Bone marrow (tissue), 2 donors: ENCODE data around the gene OR2T4.

Source experiments
- DNase-seq, 2 donors: peaks; one replicate each; lab custom pipeline; 2025; lab: John Stamatoyannopoulos, UW

Gene OR2T4, protein sequence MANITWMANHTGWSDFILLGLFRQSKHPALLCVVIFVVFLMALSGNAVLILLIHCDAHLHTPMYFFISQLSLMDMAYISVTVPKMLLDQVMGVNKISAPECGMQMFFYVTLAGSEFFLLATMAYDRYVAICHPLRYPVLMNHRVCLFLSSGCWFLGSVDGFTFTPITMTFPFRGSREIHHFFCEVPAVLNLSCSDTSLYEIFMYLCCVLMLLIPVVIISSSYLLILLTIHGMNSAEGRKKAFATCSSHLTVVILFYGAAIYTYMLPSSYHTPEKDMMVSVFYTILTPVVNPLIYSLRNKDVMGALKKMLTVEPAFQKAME

DNA sequence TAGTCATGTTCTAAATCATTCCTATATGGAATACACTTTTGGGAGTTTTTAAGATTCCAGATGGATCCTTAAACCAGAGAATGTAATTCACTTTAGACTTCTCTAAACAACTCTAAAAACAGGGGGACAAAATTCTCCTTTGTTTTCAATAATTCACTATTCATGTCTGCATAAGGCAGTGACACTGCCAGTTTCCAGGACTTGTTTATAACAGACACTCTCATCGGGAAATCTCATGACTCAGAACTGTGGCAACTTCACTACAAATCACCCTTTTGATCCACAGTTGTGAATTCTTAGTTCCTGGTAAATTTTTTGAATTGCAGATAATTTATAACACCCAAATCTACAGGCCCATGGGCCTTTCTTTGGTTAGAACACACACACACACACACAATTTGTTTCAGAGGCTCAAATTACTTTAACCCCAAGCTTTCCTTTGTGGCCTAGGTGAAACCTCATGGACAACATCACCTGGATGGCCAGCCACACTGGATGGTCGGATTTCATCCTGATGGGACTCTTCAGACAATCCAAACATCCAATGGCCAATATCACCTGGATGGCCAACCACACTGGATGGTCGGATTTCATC lies at the start of gene OR2T4:
Gene OR2T4 (plus strand): TSS at position 545 of the 595 bp plus-strand sequence. CDS start 0 bp downstream, at position 545.
- DNase-seq = no peak

DNA sequence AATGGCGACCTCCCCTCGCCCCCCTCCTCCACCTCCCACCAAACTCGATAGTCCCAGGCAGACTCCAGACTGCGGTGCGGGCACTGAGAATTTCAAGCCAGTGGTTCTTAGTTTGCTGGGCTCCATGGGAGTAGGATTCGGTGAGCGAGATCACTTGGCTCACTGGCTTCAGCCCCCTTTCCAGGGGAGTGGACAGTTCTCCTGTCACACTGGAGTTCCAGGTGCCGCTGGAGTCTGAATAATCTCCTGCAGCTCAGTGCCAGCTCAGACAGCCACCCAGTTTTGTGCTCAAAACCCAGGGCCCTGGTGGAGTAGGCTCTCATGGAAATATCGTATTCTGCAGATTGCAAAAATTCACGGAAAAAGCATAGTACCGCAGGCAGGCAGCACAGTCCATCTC lies 44.7 kb upstream of the OR2T4 start:
- DNase-seq = no peak

DNA sequence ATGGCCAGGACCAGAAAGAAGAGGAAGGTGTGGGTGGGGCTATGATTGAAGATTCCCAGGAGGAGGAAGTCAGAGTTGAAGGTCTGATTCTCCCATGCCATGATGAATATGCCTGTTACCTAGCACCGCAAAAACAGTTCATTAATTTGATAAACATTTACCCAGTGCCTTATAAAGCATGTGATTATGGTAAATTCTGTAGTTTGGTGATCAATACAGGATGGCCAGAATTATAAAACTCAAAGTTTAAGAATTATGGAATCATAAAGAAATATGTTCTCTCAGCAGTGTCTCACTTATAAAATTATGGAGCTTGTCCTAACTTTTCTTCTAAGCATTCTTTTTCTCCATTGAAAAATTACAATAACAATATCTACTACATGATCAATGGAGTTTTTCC lies 37.0 kb upstream of the OR2T4 start, which contains the start of gene OR2M7:
Gene OR2M7 (minus strand): TSS at position 101 of the 400 bp plus-strand sequence. CDS start 0 bp downstream, at position 101.
- no peak for DNase-seq

DNA sequence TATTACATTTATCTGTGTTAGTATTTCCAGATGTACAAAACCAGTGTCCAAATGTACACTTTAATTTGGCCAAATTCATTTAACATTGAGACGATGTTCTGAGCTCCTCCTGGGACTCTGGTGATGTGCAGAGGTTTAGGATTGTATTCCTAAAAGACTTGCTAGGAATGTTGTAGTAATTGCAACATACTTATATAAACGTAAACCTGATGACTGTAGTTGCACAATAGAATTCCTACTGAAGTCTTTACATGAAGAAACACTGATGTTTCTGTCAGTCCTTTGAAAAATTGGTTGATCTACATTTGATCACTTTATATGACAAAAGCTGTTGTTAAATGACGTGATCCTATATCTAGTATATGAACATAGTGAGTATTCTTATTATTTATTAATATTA lies 18.0 kb upstream of the OR2T4 start:
- DNase-seq = no peak

DNA sequence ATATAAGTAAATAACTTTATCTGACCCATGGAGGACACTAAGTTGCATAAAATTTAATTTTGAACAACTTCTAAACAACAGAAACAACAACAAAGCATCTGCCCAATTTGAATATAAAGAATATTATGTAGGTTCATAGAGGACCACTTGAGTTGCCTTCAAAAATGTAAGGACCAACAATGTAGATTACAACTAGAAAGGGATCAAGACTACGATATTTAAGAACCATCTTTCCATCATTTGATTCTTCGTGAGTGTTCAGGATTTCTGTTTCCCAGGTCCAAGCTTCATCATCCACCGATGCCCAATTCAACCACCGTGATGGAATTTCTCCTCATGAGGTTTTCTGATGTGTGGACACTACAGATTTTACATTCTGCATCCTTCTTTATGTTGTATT lies 13.0 kb upstream of the OR2T4 start, which contains the start of gene OR14C36:
Gene OR14C36 (plus strand): TSS at position 301 of the 400 bp plus-strand sequence. CDS start 0 bp downstream, at position 301.
- DNase-seq = no peak

DNA sequence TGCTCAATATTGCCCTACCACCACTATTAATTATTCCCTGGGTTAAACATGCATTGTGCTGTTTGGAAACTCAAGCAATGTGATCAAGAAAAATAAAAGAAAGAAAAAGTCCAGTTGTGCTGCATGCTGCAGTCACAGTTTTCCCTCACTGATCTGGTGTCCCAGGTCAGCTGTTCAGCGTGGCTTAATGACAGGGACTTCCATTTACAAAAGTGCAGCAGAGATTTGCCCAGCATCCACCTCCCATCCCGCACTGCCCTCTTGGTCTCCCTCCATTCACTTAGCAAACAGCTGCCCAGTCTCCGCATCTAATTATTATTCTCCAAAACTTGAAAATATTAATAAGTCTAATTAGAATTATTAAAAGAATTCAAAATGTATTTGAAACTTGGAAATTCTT lies 2.0 kb upstream of the OR2T4 start:
- DNase-seq = no peak

DNA sequence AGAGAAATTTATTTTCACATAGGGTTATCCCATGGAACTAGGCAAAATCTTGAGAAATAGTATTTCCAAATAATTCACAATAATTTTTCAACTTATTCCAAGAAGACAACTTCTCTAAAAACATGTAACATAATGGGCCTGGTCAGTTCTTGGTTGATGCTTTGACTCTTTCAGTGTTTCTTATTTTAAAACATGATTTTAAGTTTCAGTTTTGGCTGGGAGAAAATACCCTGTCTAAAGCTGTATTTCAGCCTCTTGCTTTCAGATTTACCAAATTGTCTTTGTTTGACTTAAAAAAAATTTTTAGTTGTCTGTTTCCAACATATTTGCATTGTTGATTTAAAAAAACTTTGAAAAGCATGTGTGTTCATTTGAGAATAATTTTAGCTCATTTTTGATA lies 5.1 kb downstream of the OR2T4 start:
- no peak for DNase-seq

DNA sequence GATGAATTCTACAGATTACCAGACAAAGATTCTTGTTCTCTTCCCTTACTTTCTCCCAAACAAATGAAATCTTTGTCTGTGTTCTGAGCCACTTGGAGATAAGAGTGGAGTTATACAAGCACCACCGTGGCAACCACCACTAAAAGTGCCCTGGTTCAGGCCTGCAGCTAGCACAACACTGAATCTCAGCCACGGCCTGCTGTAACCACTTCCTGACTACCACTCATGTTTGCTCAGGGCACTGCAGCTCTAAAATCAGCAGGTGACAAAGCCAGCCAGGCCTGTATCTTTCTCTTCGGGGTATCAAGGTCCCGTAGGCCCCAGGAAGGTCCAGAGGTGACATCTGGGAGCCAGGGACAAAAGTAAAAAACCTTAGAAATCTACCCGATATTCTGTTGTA lies 10.9 kb downstream of the OR2T4 start:
- no peak for DNase-seq

DNA sequence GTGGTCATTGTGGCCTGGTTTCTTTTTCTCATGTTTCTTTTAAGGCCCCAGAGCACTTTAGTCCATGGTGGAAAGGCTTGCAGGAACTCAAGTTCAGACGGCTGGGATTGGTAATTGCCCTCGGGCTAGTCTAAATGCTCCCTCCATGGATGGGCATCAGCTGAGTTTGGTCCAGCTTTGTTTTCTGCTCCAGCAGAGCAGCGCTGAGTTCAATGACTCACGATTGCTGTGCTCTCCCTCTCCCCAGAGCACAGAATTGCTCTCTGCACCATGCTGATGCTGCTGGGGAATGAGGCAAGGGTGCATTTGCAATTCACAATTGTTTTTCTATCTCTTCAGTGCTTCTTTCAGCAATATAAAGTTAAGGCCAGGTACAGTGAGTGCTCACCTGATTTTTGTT lies 12.3 kb downstream of the OR2T4 start:
- no peak for DNase-seq

DNA sequence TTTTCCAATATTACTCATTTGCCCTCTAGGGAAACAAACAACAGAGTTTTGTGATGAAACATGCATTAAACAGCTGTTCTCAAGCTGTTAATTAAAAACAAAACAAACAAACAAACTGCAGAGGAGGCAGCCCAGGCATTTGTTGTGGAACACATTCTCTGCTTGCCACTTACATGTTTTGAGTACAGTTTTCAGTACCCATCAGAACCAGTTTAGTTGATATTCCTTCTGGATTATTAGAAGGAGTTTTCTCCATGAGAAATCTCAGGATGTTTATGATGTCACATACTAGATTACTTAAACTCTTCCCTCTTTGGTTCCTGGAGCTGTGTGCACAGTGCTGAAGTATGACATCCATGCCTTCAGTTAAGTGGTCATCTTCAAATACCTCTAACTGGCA lies 14.0 kb downstream of the OR2T4 start, which contains the start of gene OR2T6:
Gene OR2T6 (plus strand): TSS at position 301 of the 400 bp plus-strand sequence. CDS start 11,863 bp downstream, outside the sequence.
- no peak for DNase-seq

DNA sequence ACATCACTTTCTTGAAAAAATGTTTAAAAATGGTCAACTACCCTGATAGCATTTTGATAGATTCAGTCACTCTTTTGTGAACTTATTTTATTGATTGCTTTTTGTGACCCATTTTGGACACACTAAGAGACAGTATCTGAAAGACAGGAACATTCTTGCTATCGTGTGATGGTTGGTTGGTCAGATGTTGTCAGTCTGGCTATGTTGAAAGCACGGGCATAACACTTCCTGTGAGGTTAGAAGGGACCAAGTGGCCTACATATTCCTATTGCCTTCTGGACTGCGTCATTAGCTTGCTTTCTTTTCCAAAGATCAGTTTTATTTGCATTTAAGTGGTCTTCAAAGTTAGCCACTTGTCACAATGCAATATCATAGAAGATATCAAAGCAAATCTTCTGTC lies 15.5 kb downstream of the OR2T4 start:
- DNase-seq = no peak

DNA sequence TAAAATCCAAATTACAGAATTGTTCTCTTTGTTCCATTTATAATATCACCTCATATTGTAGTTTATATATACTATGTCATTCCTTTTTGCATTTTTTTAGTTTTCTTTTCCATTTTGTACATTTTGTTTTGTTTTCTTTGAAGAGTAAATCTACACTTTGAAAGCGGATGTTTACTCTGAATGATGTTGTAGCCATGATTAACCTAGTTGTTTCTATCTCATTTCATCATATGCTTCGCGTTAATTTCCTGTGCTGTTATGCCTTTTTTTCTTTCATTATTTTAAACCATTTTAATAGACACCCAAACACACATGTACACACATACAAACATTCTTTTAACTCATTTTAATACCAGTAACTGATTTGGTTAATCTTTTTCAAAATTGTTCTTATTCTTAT lies 19.4 kb downstream of the OR2T4 start:
- no peak for DNase-seq

DNA sequence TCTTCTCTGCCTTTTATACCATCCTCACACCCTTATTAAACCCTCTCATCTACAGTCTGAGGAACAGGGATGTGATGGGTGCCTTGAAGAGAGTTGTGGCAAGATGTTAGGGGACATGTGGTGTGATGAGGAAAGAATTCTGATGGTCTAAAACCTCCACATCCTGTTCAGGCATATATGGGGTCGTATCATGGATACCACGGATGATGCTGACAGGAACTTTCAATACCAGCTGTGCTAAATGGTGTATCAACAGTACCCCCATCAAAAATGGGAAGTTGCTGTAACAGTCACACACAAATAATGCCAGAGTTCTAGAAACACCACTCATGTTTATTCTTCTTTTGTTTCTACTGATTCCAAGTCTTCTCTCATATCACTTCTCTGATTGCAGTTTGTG lies 27.0 kb downstream of the OR2T4 start:
- DNase-seq = no peak

DNA sequence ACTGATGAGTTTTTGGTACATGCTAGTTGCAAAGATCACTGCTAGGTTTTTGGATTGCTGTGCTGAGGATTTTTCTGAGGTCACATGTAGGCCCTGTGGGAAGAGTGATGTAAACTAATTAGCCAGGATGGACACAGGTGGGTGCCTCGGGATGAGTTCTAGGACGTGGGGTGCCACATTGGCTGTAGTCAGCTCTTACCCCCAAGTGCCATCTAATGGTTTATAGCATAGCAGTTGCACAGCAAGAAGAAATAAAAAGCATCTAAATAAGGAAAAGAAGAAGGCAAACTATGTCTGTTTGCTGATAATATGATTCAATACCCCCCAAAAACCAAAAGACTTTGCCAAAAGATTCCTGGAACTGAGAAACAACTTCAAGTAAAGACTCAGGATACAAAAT lies 31.6 kb downstream of the OR2T4 start:
- DNase-seq = no peak

DNA sequence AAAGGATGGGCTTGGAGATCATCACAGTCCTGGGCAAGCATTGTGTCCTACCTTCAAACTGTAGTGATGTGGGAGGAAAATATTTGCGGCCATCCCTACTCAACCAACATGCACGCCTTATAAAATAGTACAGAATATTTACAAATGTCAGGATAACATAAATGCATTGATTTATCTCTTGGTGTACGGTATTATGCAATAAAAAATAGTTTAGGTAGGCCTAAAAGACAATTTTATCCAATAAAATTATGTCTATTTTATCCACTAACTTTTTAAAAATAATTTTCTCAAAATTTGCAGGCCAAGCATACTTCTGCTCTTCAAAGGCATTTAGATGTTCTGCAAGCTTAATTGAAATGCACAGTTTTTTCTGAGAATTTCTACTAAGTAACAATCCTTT lies 41.3 kb downstream of the OR2T4 start, which contains the start of gene OR2T1:
Gene OR2T1 (plus strand): TSS at position 301 of the 400 bp plus-strand sequence. CDS start 3,100 bp downstream, outside the sequence.
- no peak for DNase-seq

DNA sequence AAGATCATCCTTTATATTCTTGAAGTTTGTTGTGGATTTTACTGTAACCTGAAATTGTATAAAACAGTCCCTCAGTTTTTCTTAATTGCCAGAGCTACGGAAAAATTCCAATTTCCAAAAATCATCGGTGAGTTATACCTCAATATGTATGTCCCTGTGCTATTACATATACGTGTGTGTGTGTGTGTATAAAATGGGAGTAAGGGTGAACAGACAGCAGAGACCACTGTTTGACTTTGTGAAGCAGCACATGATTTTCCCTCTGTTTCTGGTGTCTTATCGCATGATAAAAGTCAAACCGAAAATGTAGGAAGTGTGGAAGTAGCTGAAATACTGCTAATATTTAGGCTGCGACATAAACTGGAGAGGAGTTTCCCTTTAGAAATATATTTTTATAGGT lies 42.6 kb downstream of the OR2T4 start:
- DNase-seq = peak in 1 of 2 donors; percentile 18

DNA sequence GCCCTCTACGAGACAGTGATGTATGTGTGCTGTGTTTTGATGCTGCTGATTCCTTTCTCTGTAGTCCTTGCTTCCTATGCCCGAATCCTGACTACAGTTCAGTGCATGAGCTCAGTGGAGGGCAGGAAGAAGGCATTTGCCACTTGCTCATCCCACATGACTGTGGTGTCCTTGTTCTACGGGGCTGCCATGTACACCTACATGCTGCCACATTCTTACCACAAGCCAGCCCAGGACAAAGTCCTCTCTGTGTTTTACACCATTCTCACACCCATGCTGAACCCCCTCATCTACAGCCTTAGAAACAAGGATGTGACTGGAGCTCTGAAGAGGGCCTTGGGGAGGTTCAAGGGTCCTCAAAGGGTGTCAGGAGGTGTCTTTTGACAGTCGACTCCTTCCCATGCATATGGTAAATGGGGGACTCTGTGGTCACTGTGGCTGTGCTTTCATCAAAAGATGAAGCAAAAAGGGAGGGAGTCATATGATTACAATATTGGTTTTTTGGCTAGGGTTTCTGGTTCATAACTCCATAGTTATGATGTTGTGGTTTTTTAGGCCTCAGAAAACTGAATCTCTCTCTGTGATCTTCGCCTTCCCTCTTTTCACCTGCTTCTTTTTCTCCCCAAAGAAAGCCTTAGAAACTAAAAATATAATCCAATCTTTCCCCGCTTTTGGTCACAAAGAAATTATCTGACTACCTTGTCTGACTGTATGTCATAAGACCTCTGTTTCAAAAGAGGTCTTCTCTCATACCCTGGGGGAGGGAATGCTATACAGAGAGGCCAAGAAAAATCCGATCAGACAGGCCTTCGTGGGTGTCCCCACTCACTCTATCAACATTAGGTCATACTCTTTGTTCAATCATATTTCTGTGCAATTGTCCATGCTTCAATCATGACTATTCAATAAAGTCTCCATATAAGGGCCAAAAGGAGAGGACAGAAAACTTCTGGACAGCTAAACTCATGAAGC lies 45.5 kb downstream of the OR2T4 start:
- no peak for DNase-seq
